Testis (tissue), 3 donors: ENCODE data around the gene METTL23. TPM values are rescaled to one million over a fixed set of nuclear protein-coding genes. Genes with fewer than 3 reads are reported as not detected.

Experiments used
- DNase-seq: peaks from one replicate; pipeline ENCODE4 v3.0.0-alpha.2; 2019
- H3K27ac ChIP-seq, 2 donors: fragments of 200-600 bp; sonication (generic); one replicate each; pipeline ENCODE4 v1.5.1; 2019
- H3K27me3 ChIP-seq: fragments of 200-600 bp; sonication (generic); one replicate; pipeline ENCODE4 v1.5.1; 2019
- H3K36me3 ChIP-seq: fragments of 200-600 bp; sonication (generic); one replicate; pipeline ENCODE4 v1.5.1; 2017; ENCODE audit warnings: low read depth; ENCODE audit errors: missing control alignments
- H3K4me1 ChIP-seq: fragments of 200-600 bp; sonication (generic); one replicate; pipeline ENCODE4 v1.5.1; 2019
- H3K4me3 ChIP-seq, 2 donors: fragments of 200-600 bp; sonication (generic); one replicate each; pipeline ENCODE4 v1.5.1; 2017 to 2019
- H3K9me3 ChIP-seq: fragments of 200-600 bp; sonication (generic); one replicate; pipeline ENCODE4 v1.5.1; 2017
- POLR2A ChIP-seq: fragments of 450-650 bp; IDR thresholded peaks from one replicate; pipeline ENCODE4 v1.6.1; 2017; ENCODE audit warnings: antibody characterized with exemption, mild to moderate bottlenecking, moderate library complexity
- WGBS, 2 donors: methylation state at CpG; one replicate each; pipeline ENCODE4 v1.1.5; 2018; 5-methylcytosine and 5-hydroxymethylcytosine counted together
- intact Hi-C: fragments of 100-400 bp; cut with DNase I; formaldehyde crosslinking; loops from one replicate; pipeline ENCODE4 v1.15.1; 2023; ENCODE audit warnings: low total_unique reads
- polyA plus RNA-seq: library from polyadenylated mRNA; stranded (reverse); fragments of 350-450 nt; fragmentation: Illumina TruSeq; extraction: RNeasy Lipid Tissue Mini Kit (QIAGEN cat#74804); gene quantifications from one replicate; pipeline ENCODE4 v1.2.3, GENCODE V29; 2014; ENCODE audit warnings: low read depth, low replicate concordance; ENCODE audit not compliant: insufficient read depth
- total RNA-seq, 2 donors: library from RNA; depleted of rRNA; stranded (reverse); fragments of >200 nt; gene quantifications; one replicate each; pipeline ENCODE4 v1.2.3, GENCODE V29; 2016
- TF ChIP-seq, protein P1 (sequence below), 3 experiments: fragments of 450-650 bp in 2 of 3; fragments of 200-600 bp in 1 of 3; sonication (generic) in 1 of 3; IDR thresholded peaks; one replicate each; pipeline ENCODE4 v1.5.1; 2016 to 2019; ENCODE audit warnings: antibody characterized with exemption in 3 of 3, mild to moderate bottlenecking in 2 of 3, moderate library complexity in 1 of 3

Gene METTL23
- total and polyA plus RNA-seq, 3 donors from 2014 or later = 37.5 to 122 (median 45.3) TPM

- no peaks in the 10 kb centered on the region for H3K27me3 ChIP-seq
- H3K4me1 ChIP-seq = peaks cover 76% of the 10 kb centered on the region
- 79 to 81% methylated on average over 7 of the region's 7 CpGs for WGBS, 2 donors
- no peak overlapping the region for H3K4me3 ChIP-seq
- H3K27ac ChIP-seq = peak overlapping the region; percentile 31 to 92
- intact Hi-C loops = no loop called here
- H3K36me3 ChIP-seq = no peaks in the 10 kb centered on the region
- H3K9me3 ChIP-seq = no peaks in the 10 kb centered on the region
- TF ChIP-seq, protein P1, sequence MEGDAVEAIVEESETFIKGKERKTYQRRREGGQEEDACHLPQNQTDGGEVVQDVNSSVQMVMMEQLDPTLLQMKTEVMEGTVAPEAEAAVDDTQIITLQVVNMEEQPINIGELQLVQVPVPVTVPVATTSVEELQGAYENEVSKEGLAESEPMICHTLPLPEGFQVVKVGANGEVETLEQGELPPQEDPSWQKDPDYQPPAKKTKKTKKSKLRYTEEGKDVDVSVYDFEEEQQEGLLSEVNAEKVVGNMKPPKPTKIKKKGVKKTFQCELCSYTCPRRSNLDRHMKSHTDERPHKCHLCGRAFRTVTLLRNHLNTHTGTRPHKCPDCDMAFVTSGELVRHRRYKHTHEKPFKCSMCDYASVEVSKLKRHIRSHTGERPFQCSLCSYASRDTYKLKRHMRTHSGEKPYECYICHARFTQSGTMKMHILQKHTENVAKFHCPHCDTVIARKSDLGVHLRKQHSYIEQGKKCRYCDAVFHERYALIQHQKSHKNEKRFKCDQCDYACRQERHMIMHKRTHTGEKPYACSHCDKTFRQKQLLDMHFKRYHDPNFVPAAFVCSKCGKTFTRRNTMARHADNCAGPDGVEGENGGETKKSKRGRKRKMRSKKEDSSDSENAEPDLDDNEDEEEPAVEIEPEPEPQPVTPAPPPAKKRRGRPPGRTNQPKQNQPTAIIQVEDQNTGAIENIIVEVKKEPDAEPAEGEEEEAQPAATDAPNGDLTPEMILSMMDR (IDR thresholded peaks at IDR 0.05) = no peak
- no peak for TF ChIP-seq POLR2A
- DNase-seq = no peak
These were observed 41.9 kb upstream of the METTL23 start for GRCh38 chr17:76684756-76685155.

DNA sequence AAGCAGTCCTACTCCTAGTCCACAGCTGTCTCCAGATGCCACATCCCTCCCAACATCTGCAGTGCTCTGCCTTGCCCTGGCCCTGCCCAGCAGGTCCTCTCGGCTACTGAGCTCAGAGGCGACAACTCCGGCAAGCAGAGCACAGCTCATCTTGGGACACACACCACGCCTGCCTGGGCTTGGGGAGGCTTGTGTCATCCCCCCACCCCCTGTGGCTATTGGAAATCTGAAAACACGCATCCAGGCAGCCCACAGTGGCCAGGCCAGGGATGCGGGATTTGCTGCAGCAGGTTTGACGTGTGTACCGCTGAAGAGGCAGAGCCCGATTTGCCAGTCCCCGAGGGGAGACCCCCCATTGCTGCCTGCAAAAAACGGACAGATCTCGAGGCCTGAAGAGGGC, 41.3 kb upstream of the METTL23 start:
- DNase-seq = no peak
- Histone ChIP-seq H3K4me1 (peaks cover 81% of the 10 kb centered on the region), H3K9me3 (no peaks in the 10 kb centered on the region), H3K4me3 (no peak overlapping the region), H3K27me3 (no peaks in the 10 kb centered on the region), H3K27ac (peak overlapping the region; percentile 89 to 92), H3K36me3 (no peaks in the 10 kb centered on the region)
- intact Hi-C loops = no loop called here
- TF ChIP-seq POLR2A = no peak
- TF ChIP-seq, protein P1 (IDR thresholded peaks at IDR 0.05) = no peak
- WGBS, 2 donors = 87% methylated on average over 6 to 12 of the region's 12 CpGs

- Histone ChIP-seq H3K36me3 (no peaks in the 10 kb centered on the region), H3K4me3 (no peak overlapping the region), H3K4me1 (peaks cover 81% of the 10 kb centered on the region), H3K27me3 (no peaks in the 10 kb centered on the region), H3K9me3 (no peaks in the 10 kb centered on the region), H3K27ac (peak overlapping the region; percentile 89 to 92)
- intact Hi-C loops = no loop called here
- DNase-seq = no peak
- TF ChIP-seq POLR2A = no peak
- TF ChIP-seq, protein P1 (IDR thresholded peaks at IDR 0.05) = no peak
- 71 to 88% methylated on average over 8 of the region's 8 CpGs for WGBS, 2 donors
These were observed 40.8 kb upstream of the METTL23 start for GRCh38 chr17:76685846-76686245.

GRCh38 chr17:76686538-76687297, 39.9 kb upstream of the METTL23 start:
- DNase-seq = no peak
- no peaks in the 10 kb centered on the region for H3K27me3 ChIP-seq
- intact Hi-C loops = no loop called here
- no peak for TF ChIP-seq POLR2A
- TF ChIP-seq, protein P1 (IDR thresholded peaks at IDR 0.05) = no peak
- 55 to 71% methylated on average over 14 to 15 of the region's 15 CpGs for WGBS, 2 donors
- no peak overlapping the region for H3K4me3 ChIP-seq
- no peaks in the 10 kb centered on the region for H3K9me3 ChIP-seq
- peaks cover 81% of the 10 kb centered on the region for H3K4me1 ChIP-seq
- H3K27ac ChIP-seq = peak overlapping the region; percentile 89 to 92
- H3K36me3 ChIP-seq = no peaks in the 10 kb centered on the region
